Effector memory CD4-positive, alpha-beta T cell (primary cell): Measurements from ENCODE around the gene VWA3B.

Source experiments
- DNase-seq, 3 donors: peaks; one replicate each; pipeline ENCODE4 v3.0.0-alpha.2; 2020
- H3K27ac ChIP-seq: 2 replicates; pipeline ENCODE4 v1.7.0; 2013; ENCODE audit warnings: mild to moderate bottlenecking, low read length, moderate library complexity; ENCODE audit not compliant: insufficient read depth, poor library complexity, severe bottlenecking
- H3K27me3 ChIP-seq: replicated peaks from 2 replicates; pipeline ENCODE4 v1.7.0; 2013; ENCODE audit warnings: mild to moderate bottlenecking, low read length; ENCODE audit not compliant: insufficient read depth, control insufficient read depth, poor library complexity, severe bottlenecking
- H3K36me3 ChIP-seq: 2 replicates; pipeline ENCODE4 v1.7.0; 2013; ENCODE audit warnings: mild to moderate bottlenecking, low read length, moderate library complexity; ENCODE audit not compliant: control insufficient read depth, insufficient read depth
- H3K4me1 ChIP-seq: 2 replicates; pipeline ENCODE4 v1.7.0; 2013; ENCODE audit warnings: low read length, mild to moderate bottlenecking; ENCODE audit not compliant: control insufficient read depth, insufficient read depth, poor library complexity, severe bottlenecking
- H3K4me3 ChIP-seq: 2 replicates; pipeline ENCODE4 v1.7.0; 2013; ENCODE audit warnings: low read length, low read depth, mild to moderate bottlenecking; ENCODE audit not compliant: insufficient read depth, poor library complexity, severe bottlenecking
- H3K9me3 ChIP-seq: 2 replicates; pipeline ENCODE4 v1.7.0; 2013; ENCODE audit warnings: mild to moderate bottlenecking, low read length, moderate library complexity; ENCODE audit not compliant: control insufficient read depth

Gene VWA3B

GRCh38 chr2:98333922-98334321, 247.0 kb downstream of the VWA3B start:
- no peak for DNase-seq
- no peaks in the 10 kb centered on the region for H3K9me3 ChIP-seq
- no peak overlapping the region for H3K4me3 ChIP-seq
- no peak overlapping the region for H3K27ac ChIP-seq
- no peaks in the 10 kb centered on the region for H3K36me3 ChIP-seq
- no peaks in the 10 kb centered on the region for H3K4me1 ChIP-seq
- H3K27me3 ChIP-seq, result no peaks in the 10 kb centered on the region

- Histone ChIP-seq H3K27ac (no peak overlapping the region), H3K4me3 (no peak overlapping the region), H3K27me3 (no peaks in the 10 kb centered on the region), H3K9me3 (no peaks in the 10 kb centered on the region), H3K4me1 (no peaks in the 10 kb centered on the region), H3K36me3 (no peaks in the 10 kb centered on the region)
- no peak for DNase-seq
Observed at GRCh38 chr2:98334439-98335078, 247.6 kb downstream of the VWA3B start.

- no peak for DNase-seq
- Histone ChIP-seq H3K36me3 (no peaks in the 10 kb centered on the region), H3K9me3 (no peaks in the 10 kb centered on the region), H3K27me3 (no peaks in the 10 kb centered on the region), H3K27ac (no peak overlapping the region), H3K4me3 (no peak overlapping the region), H3K4me1 (no peaks in the 10 kb centered on the region)
Observed at GRCh38 chr2:98335271-98335670, 248.3 kb downstream of the VWA3B start.

- no peak overlapping the region for H3K27ac ChIP-seq
- H3K27me3 ChIP-seq, result peaks cover 10% of the 10 kb centered on the region
- no peaks in the 10 kb centered on the region for H3K9me3 ChIP-seq
- H3K36me3 ChIP-seq, result no peaks in the 10 kb centered on the region
- H3K4me3 ChIP-seq, result no peak overlapping the region
- no peaks in the 10 kb centered on the region for H3K4me1 ChIP-seq
- DNase-seq, result no peak
Observed at GRCh38 chr2:98341241-98341640, 254.3 kb downstream of the VWA3B start.

DNA sequence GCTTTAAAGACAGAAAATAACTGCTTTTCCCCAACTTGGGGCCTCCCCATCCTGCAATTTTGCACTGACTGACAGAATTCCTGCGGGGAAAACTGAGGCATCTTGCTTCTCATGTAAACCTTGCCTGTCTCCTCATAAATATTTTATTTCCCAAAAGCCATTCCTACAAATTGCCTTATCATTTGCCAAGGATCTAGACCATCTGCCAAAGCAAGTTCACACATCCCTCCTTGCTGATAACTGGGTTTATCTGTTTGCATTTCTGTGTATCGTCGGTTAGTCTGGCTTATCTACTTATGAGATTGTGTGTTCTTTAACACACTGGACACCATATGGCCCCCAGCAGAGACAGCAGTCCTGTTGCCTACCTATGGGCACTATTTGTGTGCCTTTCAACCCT, 256.3 kb downstream of the VWA3B start:
- Histone ChIP-seq H3K36me3 (no peaks in the 10 kb centered on the region), H3K4me1 (peaks cover 3% of the 10 kb centered on the region), H3K4me3 (no peak overlapping the region), H3K27ac (no peak overlapping the region), H3K9me3 (no peaks in the 10 kb centered on the region), H3K27me3 (peaks cover 24% of the 10 kb centered on the region)
- no peak for DNase-seq

- Histone ChIP-seq H3K9me3 (no peaks in the 10 kb centered on the region), H3K4me1 (peaks cover 3% of the 10 kb centered on the region), H3K36me3 (no peaks in the 10 kb centered on the region), H3K27me3 (peaks cover 31% of the 10 kb centered on the region), H3K27ac (no peak within 1 kb of the TSS), H3K4me3 (no peak within 1 kb of the TSS)
- no peak for DNase-seq
Observed at GRCh38 chr2:98346311-98347236, 259.6 kb downstream of the VWA3B start, which contains the start of gene CNGA3. Gene CNGA3, plus strand, starts transcription at chr2:98346456. Its CDS starts 23,520 bp downstream, at chr2:98369976.

- H3K9me3 ChIP-seq, result no peaks in the 10 kb centered on the region
- H3K27ac ChIP-seq, result no peak overlapping the region
- DNase-seq, result no peak
- H3K27me3 ChIP-seq, result peaks cover 31% of the 10 kb centered on the region
- no peaks in the 10 kb centered on the region for H3K36me3 ChIP-seq
- no peak overlapping the region for H3K4me3 ChIP-seq
- peaks cover 3% of the 10 kb centered on the region for H3K4me1 ChIP-seq
Observed at GRCh38 chr2:98347298-98348065, 260.5 kb downstream of the VWA3B start.

GRCh38 chr2:98348066-98348561, 261.1 kb downstream of the VWA3B start:
- no peak overlapping the region for H3K27ac ChIP-seq
- peaks cover 31% of the 10 kb centered on the region for H3K27me3 ChIP-seq

GRCh38 chr2:98350411-98350810, 263.4 kb downstream of the VWA3B start:
- Histone ChIP-seq H3K27me3 (peaks cover 23% of the 10 kb centered on the region), H3K4me3 (no peak overlapping the region), H3K36me3 (no peaks in the 10 kb centered on the region), H3K27ac (no peak overlapping the region), H3K9me3 (no peaks in the 10 kb centered on the region), H3K4me1 (peaks cover 3% of the 10 kb centered on the region)
- no peak for DNase-seq

More at GRCh38 chr2:98348066-98348561, 261.1 kb downstream of the VWA3B start:
- Histone ChIP-seq H3K36me3 (no peaks in the 10 kb centered on the region), H3K4me1 (peaks cover 3% of the 10 kb centered on the region), H3K4me3 (no peak overlapping the region), H3K9me3 (no peaks in the 10 kb centered on the region)
- DNase-seq, result no peak
